IPS-NIHi7 (cell line): ENCODE results near the gene NUP50.

Source experiments
- DNase-seq: peaks from one replicate; pipeline ENCODE4 v3.0.0; 2012; ENCODE audit warnings: mixed read lengths; ENCODE audit errors: extremely low spot score

Gene NUP50

GRCh38 chr22:45196308-45196707 is 32.6 kb downstream of the NUP50 start:
- no peak for DNase-seq

- DNase-seq: no peak
These were observed 33.3 kb downstream of the NUP50 start for GRCh38 chr22:45196926-45197605.

GRCh38 chr22:45197606-45198462 is 34.1 kb downstream of the NUP50 start:
- no peak for DNase-seq

DNA sequence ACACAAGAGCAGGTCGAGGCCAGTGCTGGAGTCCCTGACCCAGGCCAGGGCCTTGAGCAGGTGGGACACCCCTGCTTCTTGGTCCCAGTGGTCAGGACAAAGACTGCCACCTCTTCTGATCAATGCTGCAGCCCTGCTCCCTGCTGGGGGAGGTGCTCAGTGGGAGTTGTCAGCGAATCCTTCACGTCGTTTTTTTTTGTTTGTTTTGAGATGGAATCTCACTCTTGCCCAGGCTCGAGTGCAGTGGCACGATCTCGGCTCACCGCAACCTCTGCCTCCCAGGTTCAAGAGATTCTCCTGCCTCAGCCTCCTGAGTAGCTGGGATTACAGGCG is 34.7 kb downstream of the NUP50 start:
- no peak for DNase-seq

GRCh38 chr22:45199723-45200122 is 36.0 kb downstream of the NUP50 start:
- DNase-seq: no peak

DNA sequence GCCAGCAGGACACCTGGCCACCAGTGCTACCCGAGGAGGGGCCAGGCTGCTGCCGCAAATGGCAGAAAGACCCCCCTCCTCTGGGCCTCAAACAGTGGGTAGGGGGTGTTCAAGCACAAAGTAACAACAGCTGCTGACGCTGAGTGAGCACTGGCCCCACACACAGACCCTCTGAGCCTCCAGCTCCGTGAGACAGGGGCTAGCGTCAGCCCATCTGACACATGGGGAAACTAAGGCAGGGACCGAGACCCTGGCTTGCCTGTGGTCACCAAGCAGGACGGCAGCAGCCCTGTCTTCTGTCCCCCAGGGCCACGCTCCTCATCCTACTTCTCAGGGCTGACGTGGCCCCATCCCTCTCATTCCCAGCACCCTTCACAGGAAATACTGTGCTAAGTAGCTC is 36.5 kb downstream of the NUP50 start:
- no peak for DNase-seq

DNA sequence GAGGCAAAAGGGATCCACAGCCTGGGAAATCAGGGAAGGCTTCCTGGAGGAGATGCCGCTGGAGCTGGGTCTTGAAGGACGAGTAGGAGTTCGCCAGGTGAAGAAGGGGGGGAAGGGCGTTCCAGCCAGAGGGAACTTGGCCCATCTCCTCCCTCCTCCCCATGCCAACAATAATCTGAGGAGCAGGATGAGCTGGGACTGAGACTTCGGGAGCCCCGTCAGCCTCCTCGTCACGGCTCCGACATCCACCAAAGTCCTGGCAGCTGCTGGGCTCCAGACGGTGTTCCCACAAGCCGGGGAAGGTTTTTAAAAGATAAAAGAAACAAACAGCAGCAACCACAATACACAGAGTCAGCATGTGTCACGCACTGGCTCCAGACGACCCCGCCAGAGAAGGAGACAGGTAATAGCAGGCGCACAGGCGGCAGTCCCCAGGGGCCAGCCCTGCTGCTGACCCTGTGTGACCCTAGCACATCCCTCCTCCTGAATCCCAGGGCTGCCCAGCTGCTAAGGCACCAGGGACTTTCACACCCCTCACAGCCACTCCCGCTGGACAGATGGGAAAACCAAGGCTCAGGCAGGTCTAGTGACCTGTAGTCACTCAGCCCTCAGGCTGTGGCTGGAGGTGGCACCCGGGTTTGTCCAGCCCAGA is 37.3 kb downstream of the NUP50 start:
- no peak for DNase-seq

- DNase-seq: no peak
These were observed 38.1 kb downstream of the NUP50 start for GRCh38 chr22:45201678-45202332.

DNA sequence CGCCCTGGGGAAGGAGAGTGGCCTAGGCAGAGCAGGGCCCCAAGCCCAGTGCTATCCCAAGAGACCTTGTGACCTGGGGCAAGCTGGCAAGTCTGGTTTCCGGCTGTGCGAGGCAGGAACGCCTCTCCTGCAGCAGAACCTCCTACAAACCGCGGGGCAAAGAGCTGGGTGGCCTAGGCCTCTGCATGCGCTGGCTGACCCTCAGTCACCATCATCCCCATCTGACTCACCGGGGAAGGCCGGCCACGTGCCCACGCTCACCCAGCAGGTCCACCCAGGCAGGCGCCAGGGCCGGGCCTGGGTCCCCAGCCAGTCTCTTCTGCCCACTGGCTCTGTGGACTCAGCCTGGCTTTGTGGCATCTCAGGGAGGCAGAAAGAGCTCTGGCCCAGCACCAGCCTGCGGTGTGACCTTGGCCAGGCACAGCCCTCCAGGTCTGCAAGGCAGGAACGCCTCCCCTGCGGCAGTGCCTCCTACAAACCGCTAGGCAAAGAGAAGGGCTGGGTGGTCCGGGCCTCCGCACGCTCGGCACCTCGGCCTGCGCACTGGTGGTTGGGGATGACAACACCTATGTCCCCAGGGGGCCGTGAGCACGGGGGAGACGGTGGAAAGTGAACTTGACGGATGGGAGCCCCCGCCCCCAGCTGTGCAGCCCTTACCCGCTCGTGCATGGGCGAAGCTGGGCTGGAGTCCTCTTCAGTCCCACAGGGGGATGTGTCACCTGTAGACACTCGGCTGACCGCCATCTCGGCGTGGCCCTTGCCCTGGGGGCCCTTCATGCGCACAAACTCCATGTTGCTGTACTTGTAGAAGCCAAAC is 38.8 kb downstream of the NUP50 start:
- DNase-seq: no peak

GRCh38 chr22:45203150-45203951 is 39.6 kb downstream of the NUP50 start:
- DNase-seq: no peak

DNA sequence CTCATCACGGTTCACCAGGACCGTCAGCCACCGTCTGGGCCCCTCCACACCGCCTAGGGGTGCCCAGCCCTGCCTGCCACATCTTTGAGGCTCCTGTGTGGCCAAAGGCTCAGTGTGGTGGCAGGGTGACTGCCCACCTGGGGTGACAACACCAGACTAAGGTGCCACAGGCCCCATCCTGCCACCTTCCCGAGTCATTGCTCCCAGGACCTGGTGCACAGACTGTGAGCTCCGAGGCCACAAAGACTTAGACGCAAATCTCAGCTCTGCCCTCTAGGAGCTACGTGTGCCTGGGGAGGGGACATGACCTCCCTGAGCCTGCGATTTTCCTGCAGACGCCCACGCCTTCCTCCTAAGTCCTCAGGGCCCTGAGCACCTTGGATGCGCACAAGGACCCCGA is 40.5 kb downstream of the NUP50 start:
- no peak for DNase-seq

GRCh38 chr22:45204819-45205218 is 41.1 kb downstream of the NUP50 start:
- DNase-seq: no peak

GRCh38 chr22:45205276-45205925 is 41.7 kb downstream of the NUP50 start:
- no peak for DNase-seq

DNA sequence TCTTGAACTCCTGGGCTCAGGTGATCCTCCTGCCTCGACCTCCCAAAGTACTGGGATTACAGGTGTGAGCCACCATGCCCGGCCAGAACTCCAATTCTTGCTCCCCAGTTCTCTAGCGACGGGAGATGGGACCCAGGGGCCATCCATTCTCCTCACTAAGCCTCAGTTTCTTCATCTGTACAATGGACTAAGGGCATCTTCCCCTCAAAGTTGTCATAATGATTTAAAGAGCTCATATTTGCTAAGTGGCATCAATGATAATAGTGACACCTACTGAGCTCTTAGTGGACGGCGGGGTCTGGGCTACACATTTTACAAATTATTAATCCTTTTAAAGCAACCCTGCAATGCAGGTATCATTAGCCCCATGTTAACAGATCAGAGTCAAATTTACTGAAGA is 42.5 kb downstream of the NUP50 start:
- no peak for DNase-seq

DNA sequence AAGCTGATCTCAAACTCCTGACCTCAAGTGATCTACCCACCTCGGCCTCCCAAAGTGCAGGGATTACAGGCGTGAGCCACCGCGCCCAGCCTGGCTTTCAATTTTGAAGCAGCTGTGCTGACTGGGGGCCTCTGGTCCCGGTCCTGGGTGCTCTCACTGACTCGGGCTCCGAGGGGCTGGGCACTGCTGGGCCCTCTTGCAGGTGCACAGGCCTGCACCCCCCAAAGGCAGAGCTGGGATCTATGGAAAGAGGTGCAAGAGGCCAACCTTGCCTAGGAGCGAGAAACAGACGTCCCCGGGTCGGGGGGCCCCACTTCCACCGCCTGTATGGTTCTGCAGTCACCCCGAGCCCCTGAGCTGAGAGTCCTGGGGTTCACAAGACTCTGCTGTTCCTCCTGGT is 43.8 kb downstream of the NUP50 start:
- DNase-seq: no peak

DNA sequence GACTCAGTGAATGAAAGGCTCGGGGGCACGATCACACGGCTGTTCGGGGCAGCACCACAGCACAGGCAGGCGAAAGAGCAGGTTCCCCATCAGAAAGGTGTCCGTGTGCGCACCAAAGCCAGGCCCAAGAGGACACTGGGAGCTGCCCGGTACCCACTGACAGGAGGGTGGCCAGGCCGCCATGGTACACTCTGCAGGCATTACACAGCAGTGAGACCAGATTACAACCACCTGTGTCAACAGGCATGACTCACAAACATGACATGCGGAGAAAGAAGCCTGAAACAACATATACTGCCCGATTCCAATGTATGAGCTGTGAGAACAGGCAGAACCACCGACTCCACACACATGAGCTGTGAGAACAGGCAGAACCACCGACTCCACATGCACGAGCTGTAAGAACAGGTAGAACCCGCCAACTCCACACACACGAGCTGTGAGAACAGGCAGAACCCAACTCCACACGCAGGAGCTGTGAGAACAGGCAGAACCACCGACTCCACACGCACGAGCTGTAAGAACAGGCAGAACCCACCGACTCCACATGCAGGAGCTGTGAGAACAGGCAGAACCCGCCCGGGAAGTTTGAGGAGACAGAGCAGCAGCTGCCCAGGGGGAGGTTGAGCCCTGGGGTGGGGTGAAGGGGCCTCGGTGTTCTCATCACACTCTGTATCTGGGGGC is 44.4 kb downstream of the NUP50 start:
- no peak for DNase-seq

DNA sequence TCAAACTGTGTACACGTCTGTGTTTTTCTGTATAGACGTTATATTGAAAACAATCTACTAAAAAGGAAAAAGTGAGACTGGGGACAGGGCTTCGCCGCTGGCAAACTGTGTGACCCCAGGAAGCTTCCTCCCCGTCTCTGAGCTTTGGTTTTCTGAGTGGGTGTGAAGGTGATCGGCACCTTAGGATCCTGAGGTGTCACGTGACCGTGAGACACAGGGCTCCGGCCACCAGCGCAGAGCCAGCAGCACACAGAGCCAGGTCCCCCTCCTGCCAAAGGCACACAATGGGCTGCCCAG is 44.9 kb downstream of the NUP50 start:
- no peak for DNase-seq

DNA sequence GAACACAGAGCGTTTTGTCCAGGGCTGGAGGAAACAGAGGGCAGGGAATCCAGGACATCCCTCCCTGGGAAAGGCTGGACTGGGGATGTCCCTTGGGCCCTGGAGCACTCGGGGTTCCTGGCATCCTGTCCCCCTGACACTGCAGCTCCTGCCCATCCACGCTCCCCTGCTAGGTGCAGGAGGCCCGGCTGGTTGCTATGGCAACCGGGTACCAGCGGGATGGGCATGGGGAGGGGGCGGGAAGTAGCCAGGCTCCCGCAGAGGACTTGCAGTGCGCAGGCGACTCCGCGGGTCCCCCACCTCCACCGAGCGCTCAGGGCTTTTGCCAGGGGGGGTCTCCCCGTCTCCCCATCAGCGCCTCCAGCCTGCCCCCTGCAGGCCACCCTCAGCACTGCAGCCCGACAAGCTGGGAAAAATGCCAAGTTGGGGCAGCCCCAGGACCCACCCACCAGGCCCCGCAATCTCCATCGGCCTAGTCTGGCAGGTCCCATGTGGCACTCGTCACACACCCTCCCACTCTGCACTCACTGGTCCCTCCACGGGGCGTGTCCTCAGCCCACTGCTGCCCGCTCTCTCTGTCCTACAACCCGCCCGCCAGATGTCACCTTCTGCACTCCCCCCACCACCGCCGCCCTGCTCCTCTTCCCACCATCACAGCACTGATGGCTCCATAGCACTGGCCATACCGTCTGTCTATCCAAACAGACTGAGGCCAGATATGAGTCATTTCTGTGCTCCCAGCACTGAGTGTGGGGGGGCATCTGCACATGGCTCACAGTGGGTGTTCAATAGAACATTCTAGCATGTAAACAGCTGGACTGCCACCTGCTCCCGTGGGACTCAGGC is 45.5 kb downstream of the NUP50 start:
- peak; percentile 69 for DNase-seq

GRCh38 chr22:45210174-45210573 is 46.4 kb downstream of the NUP50 start:
- DNase-seq: no peak
